Heart left ventricle (tissue), 13 donors: Measurements from ENCODE around the gene SH2D1B.

ENCODE experiments used
- POLR2A ChIP-seq, 2 donors: fragments of 450-650 bp; IDR thresholded peaks; one replicate each; pipeline ENCODE4 v1.6.1; 2017; ENCODE audit warnings: antibody characterized with exemption in 2 of 2, mild to moderate bottlenecking in 2 of 2, moderate library complexity in 2 of 2
- TF ChIP-seq, protein P1 (sequence below), 12 donors: fragments of 200-600 bp; sonication (generic) in 4 of 12; IDR thresholded peaks; one replicate each; pipeline versions ENCODE4 v1.5.0 to v1.8.0; 2018 to 2022; ENCODE audit warnings: antibody characterized with exemption in 12 of 12, mild to moderate bottlenecking in 5 of 12
- donor health status: ischemic (EF 13 %, LVEDD 7.1; RV severe dilation, severe dysfunction).
- donor health status: DM: no; HTN: yes; CAD: no.
- donor health status: DM: no; HTN: no; CAD: no.
- donor health status: ischemic (EF 25% LVEDD 6.9; RV normal size, moderate dysfunction).
- donor health status: ischemic (EF 25% LVEDD 5.7; RV mildly dilated, moderate dysfunction).
- donor health status: ischemic (EF 35%, LVEDD 5.7; RV mildly dilated, moderate dysfunction).
- donor health status: nonischemic (EF 11% LVEDD 7.7; RV severe dilation, severe dysfunction).
- donor health status: DM: yes; HTN: yes; CAD: no.
- donor health status: PGD.
- donor health status: ischemic (EF 29% LVEDD 5.4; RV normal size, mild dysfunction).
- donor health status: nonischemic (EF 23%, LVEDD 6.1; RV moderate dilation, normal function).

DNA sequence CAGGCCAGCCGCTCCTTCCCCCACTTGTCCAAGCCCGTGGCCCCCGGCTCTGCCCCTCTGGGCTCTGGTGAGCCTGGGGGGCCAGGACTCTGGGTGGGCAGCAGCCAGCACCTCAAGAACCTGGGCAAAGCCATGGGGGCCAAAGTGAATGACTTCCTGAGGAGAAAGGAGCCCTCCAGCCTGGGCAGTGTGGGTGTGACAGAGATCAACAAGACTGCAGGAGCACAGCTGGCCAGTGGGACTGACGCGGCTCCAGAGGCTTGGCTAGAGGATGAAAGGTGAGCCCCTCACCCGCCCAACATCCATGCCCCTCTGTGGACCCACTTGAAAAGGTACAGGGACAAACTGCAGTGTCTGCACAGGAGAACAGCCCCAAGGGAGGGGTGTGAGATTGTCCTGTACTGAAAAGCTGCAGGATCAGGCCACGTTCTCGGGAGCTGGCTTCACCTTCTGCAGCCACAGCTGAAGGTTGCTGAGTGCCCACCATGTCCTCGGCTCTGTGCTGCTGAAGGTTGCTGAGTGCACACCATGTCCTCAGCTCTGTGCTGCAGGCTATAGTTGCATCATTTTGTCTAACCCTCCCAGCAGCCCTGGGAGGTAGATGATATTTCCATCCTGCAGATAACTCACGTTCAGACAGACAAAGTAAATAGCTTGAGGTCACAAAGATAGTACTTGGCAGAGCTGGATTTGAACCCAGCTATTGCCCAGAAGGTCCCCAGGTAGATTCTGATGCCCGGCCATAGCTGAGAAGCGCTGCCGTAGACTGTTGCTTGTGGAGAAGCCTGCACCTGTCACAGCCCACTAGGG is 29.8 kb downstream of the SH2D1B start:
- TF ChIP-seq, protein P1, sequence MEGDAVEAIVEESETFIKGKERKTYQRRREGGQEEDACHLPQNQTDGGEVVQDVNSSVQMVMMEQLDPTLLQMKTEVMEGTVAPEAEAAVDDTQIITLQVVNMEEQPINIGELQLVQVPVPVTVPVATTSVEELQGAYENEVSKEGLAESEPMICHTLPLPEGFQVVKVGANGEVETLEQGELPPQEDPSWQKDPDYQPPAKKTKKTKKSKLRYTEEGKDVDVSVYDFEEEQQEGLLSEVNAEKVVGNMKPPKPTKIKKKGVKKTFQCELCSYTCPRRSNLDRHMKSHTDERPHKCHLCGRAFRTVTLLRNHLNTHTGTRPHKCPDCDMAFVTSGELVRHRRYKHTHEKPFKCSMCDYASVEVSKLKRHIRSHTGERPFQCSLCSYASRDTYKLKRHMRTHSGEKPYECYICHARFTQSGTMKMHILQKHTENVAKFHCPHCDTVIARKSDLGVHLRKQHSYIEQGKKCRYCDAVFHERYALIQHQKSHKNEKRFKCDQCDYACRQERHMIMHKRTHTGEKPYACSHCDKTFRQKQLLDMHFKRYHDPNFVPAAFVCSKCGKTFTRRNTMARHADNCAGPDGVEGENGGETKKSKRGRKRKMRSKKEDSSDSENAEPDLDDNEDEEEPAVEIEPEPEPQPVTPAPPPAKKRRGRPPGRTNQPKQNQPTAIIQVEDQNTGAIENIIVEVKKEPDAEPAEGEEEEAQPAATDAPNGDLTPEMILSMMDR (IDR thresholded peaks at IDR 0.05): no peak
- no peak for TF ChIP-seq POLR2A (IDR thresholded peaks at IDR 0.05)
